ENCODE measurements around the gene PIP5K1C. TPM values are rescaled to one million over a fixed set of nuclear protein-coding genes. Genes with fewer than 3 reads are reported as not detected.

Gene PIP5K1C
- total RNA-seq, 1 experiment from 2014 or later: 35.5 TPM

GRCh38 chr19:3615524-3616135 lies 84.6 kb downstream of the PIP5K1C start:
- ChIA-PET POLR2A (ENCODE audit: low non-redundant PET) (no interaction called here), CTCF (no interaction called here)
- Histone ChIP-seq H3K4me1 (ENCODE audit: insufficient read depth, low read length, poor library complexity, severe bottlenecking) (no peaks in the 10 kb centered on the region), H3K36me3 (ENCODE audit: insufficient read depth, low read length, poor library complexity, severe bottlenecking) (peaks cover 8% of the 10 kb centered on the region), H3K9me3 (ENCODE audit: low read depth, low read length, poor library complexity, severe bottlenecking) (no peaks in the 10 kb centered on the region), H3K27me3 (replicated peaks; ENCODE audit: insufficient read depth, low read depth, low read length, poor library complexity) (no peaks in the 10 kb centered on the region), H3K4me3 (ENCODE audit: low read depth, low read length, poor library complexity, severe bottlenecking) (no peak overlapping the region), H3K27ac (ENCODE audit: low read depth, low read length, poor library complexity, severe bottlenecking) (no peak overlapping the region)
- TF ChIP-seq CTCF (conservative IDR thresholded peaks at IDR 0.05; ENCODE audit: low read depth, low read length) (no peak), EZH2 (IDR thresholded peaks at IDR 0.05; ENCODE audit: borderline replicate concordance, low read depth, low read length, poor library complexity, severe bottlenecking) (no peak)
- DNase-seq (ENCODE audit: low spot score): no peak
- no TSS peak for BruUV-seq (replicated peaks)
- intact Hi-C loops (cut with micrococcal nuclease; ENCODE audit: unreplicated experiment): loop anchor here (5.0 kb wide), 1 partner anchor 288 kb away; no protein-coding TSS in a partner anchor

GRCh38 chr19:3614858-3615505 lies 85.3 kb downstream of the PIP5K1C start:
- CTCF ChIA-PET: no interaction called here
- TF ChIP-seq EZH2 (IDR thresholded peaks at IDR 0.05; ENCODE audit: borderline replicate concordance, low read depth, low read length, poor library complexity, severe bottlenecking) (no peak), CTCF (conservative IDR thresholded peaks at IDR 0.05; ENCODE audit: low read depth, low read length) (no peak)
- POLR2A ChIA-PET (ENCODE audit: low non-redundant PET): no interaction called here
- H3K27ac ChIP-seq (ENCODE audit: low read depth, low read length, poor library complexity, severe bottlenecking): no peak overlapping the region
- H3K4me1 ChIP-seq (ENCODE audit: insufficient read depth, low read length, poor library complexity, severe bottlenecking): no peaks in the 10 kb centered on the region
- no TSS peak for BruUV-seq (replicated peaks)
- no peak overlapping the region for H3K4me3 ChIP-seq (ENCODE audit: low read depth, low read length, poor library complexity, severe bottlenecking)
- intact Hi-C loops (cut with micrococcal nuclease; ENCODE audit: unreplicated experiment): loop anchor here (5.0 kb wide), 1 partner anchor 288 kb away; no protein-coding TSS in a partner anchor
- no peak for DNase-seq (ENCODE audit: low spot score)
- no peaks in the 10 kb centered on the region for H3K9me3 ChIP-seq (ENCODE audit: low read depth, low read length, poor library complexity, severe bottlenecking)
- H3K36me3 ChIP-seq (ENCODE audit: insufficient read depth, low read length, poor library complexity, severe bottlenecking): peaks cover 8% of the 10 kb centered on the region
- H3K27me3 ChIP-seq (replicated peaks; ENCODE audit: insufficient read depth, low read depth, low read length, poor library complexity): no peaks in the 10 kb centered on the region

GRCh38 chr19:3613818-3614661 lies 86.2 kb downstream of the PIP5K1C start:
- POLR2A ChIA-PET (ENCODE audit: low non-redundant PET): no interaction called here
- H3K4me1 ChIP-seq (ENCODE audit: insufficient read depth, low read length, poor library complexity, severe bottlenecking): no peaks in the 10 kb centered on the region

More at GRCh38 chr19:3613818-3614661, 86.2 kb downstream of the PIP5K1C start:
- Histone ChIP-seq H3K27ac (ENCODE audit: low read depth, low read length, poor library complexity, severe bottlenecking) (no peak overlapping the region), H3K36me3 (ENCODE audit: insufficient read depth, low read length, poor library complexity, severe bottlenecking) (peaks cover 8% of the 10 kb centered on the region), H3K4me3 (ENCODE audit: low read depth, low read length, poor library complexity, severe bottlenecking) (no peak overlapping the region), H3K27me3 (replicated peaks; ENCODE audit: insufficient read depth, low read depth, low read length, poor library complexity) (no peaks in the 10 kb centered on the region), H3K9me3 (ENCODE audit: low read depth, low read length, poor library complexity, severe bottlenecking) (no peaks in the 10 kb centered on the region)
- no TSS peak for BruUV-seq (replicated peaks)
- no peak for DNase-seq (ENCODE audit: low spot score)
- CTCF ChIA-PET: no interaction called here
- no peak for TF ChIP-seq CTCF (conservative IDR thresholded peaks at IDR 0.05; ENCODE audit: low read depth, low read length)
- no peak for TF ChIP-seq EZH2 (IDR thresholded peaks at IDR 0.05; ENCODE audit: borderline replicate concordance, low read depth, low read length, poor library complexity, severe bottlenecking)
- intact Hi-C loops (cut with micrococcal nuclease; ENCODE audit: unreplicated experiment): no loop called here
